Transverse colon (tissue), 4 donors: ENCODE measurements around the gene MACROD1. TPM values are rescaled to one million over a fixed set of nuclear protein-coding genes. Genes with fewer than 3 reads are reported as not detected.

Experiments
- DNase-seq: peaks from one replicate; pipeline ENCODE4 v3.0.0-alpha.2; 2019
- H3K27ac ChIP-seq, 4 donors: fragments of 200-600 bp; sonication (generic); 2 replicates each; pipeline ENCODE4 v1.5.1; 2016 to 2018; ENCODE audit warnings: inconsistent platforms in 4 of 4
- H3K27me3 ChIP-seq: fragments of 200-600 bp; sonication (generic); 2 replicates; pipeline ENCODE4 v1.5.1; 2017; ENCODE audit warnings: inconsistent platforms
- H3K36me3 ChIP-seq, 4 donors: fragments of 200-600 bp; sonication (generic); 2 replicates each; pipeline ENCODE4 v1.5.1; 2017 to 2019; ENCODE audit warnings: inconsistent platforms in 4 of 4
- H3K4me1 ChIP-seq, 4 donors: fragments of 200-600 bp; sonication (generic); 2 replicates each; pipeline ENCODE4 v1.5.1; 2017 to 2020; ENCODE audit warnings: inconsistent platforms in 4 of 4
- H3K4me3 ChIP-seq, 4 donors: fragments of 200-600 bp; sonication (generic); 1 replicate in 1 of 4; 2 replicates in 3 of 4; pipeline versions ENCODE4 v1.5.1 to v1.6.1; 2017 to 2019; ENCODE audit warnings: inconsistent platforms in 4 of 4
- H3K9me3 ChIP-seq, 2 donors: fragments of 200-600 bp; sonication (generic); 2 replicates each; pipeline ENCODE4 v1.5.1; 2017 to 2019; ENCODE audit warnings: inconsistent platforms in 2 of 2
- CTCF ChIP-seq, 5 experiments: fragments of 200-600 bp in 3 of 5; fragments of 450-650 bp in 2 of 5; sonication (generic) in 3 of 5; IDR thresholded peaks; 1 replicate in 2 of 5; 2 replicates in 3 of 5; pipeline ENCODE4 v1.5.1; 2016 to 2017; ENCODE audit warnings: antibody characterized with exemption in 5 of 5, inconsistent platforms in 3 of 5, mild to moderate bottlenecking in 2 of 5, moderate library complexity in 1 of 5
- EP300 ChIP-seq: sonication (generic); formaldehyde crosslinking; IDR thresholded peaks from one replicate; pipeline ENCODE4 v1.6.1; 2017; ENCODE audit warnings: antibody characterized with exemption, low read depth
- POLR2A ChIP-seq: fragments of 450-650 bp; IDR thresholded peaks from one replicate; pipeline ENCODE4 v1.6.1; 2016; ENCODE audit warnings: antibody characterized with exemption, mild to moderate bottlenecking, moderate library complexity
- POLR2AphosphoS5 ChIP-seq, 3 donors: sonication (generic); formaldehyde crosslinking; IDR thresholded peaks; one replicate each; pipeline ENCODE4 v1.6.1; 2016; ENCODE audit warnings: antibody characterized with exemption in 3 of 3
- WGBS, 2 donors: methylation state at CpG; one replicate each; pipeline ENCODE4 v1.1.5; 2018; ENCODE audit warnings: low coverage in 1 of 2; 5-methylcytosine and 5-hydroxymethylcytosine counted together
- in situ Hi-C, 4 donors: fragments of 200-750 bp; cut with MboI; loops; one replicate each; pipeline versions ENCODE4 v1.15.0 to v1.15.1; 2017; ENCODE audit warnings: low sequenced_read_pairs in 3 of 4, low pct_ligation_motif_present in 1 of 4, low pct_unique_long_range_greater_than_20kb in 1 of 4
- intact Hi-C: fragments of 100-400 bp; cut with DNase I; formaldehyde crosslinking; loops from one replicate; pipeline ENCODE4 v1.15.1; 2023; ENCODE audit warnings: low total_unique reads
- total RNA-seq, 4 donors: library from RNA; depleted of rRNA; stranded (reverse); fragments of >200 nt; gene quantifications; one replicate each; pipeline ENCODE4 v1.1.0, GENCODE V29; 2016

MACROD1 gene
- total RNA-seq, 4 donors from 2014 or later: 42.9 to 50.7 (median 50.1) TPM

- Histone ChIP-seq H3K4me3 (no peak overlapping the region), H3K27ac (no peak overlapping the region), H3K27me3 (no peaks in the 10 kb centered on the region), H3K4me1 (peaks cover 6 to 45% (median 24%) of the 10 kb centered on the region in 4 donors), H3K9me3 (no peaks in the 10 kb centered on the region), H3K36me3 (no peaks in the 10 kb centered on the region)
- WGBS, 2 donors: 76% methylated on average over 28 of the region's 28 CpGs; no CpG with 5 or more reads in 1 of the 2 donors
- DNase-seq: no peak
- TF ChIP-seq CTCF (IDR thresholded peaks at IDR 0.05): no peak
- no peak for TF ChIP-seq EP300
- TF ChIP-seq POLR2AphosphoS5 (IDR thresholded peaks at IDR 0.05): no peak
- no peak for TF ChIP-seq POLR2A
- intact Hi-C loops: no loop called here
- in situ Hi-C loops: no loop called here
Observed at GRCh38 chr11:64089915-64090805, 75.8 kb downstream of the MACROD1 start.

- H3K36me3 ChIP-seq: no peaks in the 10 kb centered on the region
- intact Hi-C loops: no loop called here
- no peak for DNase-seq
- in situ Hi-C loops: no loop called here
- H3K27me3 ChIP-seq: no peaks in the 10 kb centered on the region
- no peak overlapping the region for H3K27ac ChIP-seq
- WGBS, 2 donors: 84% methylated on average over 7 of the region's 7 CpGs; no CpG with 5 or more reads in 1 of the 2 donors
- H3K4me1 ChIP-seq: peaks cover 6 to 41% (median 24%) of the 10 kb centered on the region in 4 donors
- TF ChIP-seq POLR2A (no peak), POLR2AphosphoS5 (IDR thresholded peaks at IDR 0.05) (no peak), CTCF (IDR thresholded peaks at IDR 0.05) (no peak), EP300 (no peak)
- H3K4me3 ChIP-seq: no peak overlapping the region
- H3K9me3 ChIP-seq: no peaks in the 10 kb centered on the region
Observed at GRCh38 chr11:64089493-64089892, 76.4 kb downstream of the MACROD1 start.

- Histone ChIP-seq H3K36me3 (no peaks in the 10 kb centered on the region), H3K4me3 (no peak overlapping the region), H3K9me3 (no peaks in the 10 kb centered on the region), H3K27ac (no peak overlapping the region), H3K4me1 (peaks cover 6 to 38% (median 21%) of the 10 kb centered on the region in 4 donors), H3K27me3 (no peaks in the 10 kb centered on the region)
- in situ Hi-C loops (no loop called here), intact Hi-C loops (no loop called here)
- no peak for TF ChIP-seq EP300
- TF ChIP-seq CTCF (IDR thresholded peaks at IDR 0.05): no peak
- no peak for TF ChIP-seq POLR2AphosphoS5 (IDR thresholded peaks at IDR 0.05)
- TF ChIP-seq POLR2A: no peak
- WGBS, 2 donors: 82% methylated on average over 13 of the region's 15 CpGs; no CpG with 5 or more reads in 1 of the 2 donors
- DNase-seq: peak; percentile 21
Observed at GRCh38 chr11:64089027-64089360, 76.9 kb downstream of the MACROD1 start.

GRCh38 chr11:64088162-64089026 lies 77.5 kb downstream of the MACROD1 start:
- DNase-seq: no peak
- Histone ChIP-seq H3K9me3 (no peaks in the 10 kb centered on the region), H3K36me3 (no peaks in the 10 kb centered on the region), H3K4me1 (peaks cover 6 to 38% (median 18%) of the 10 kb centered on the region in 4 donors), H3K27me3 (no peaks in the 10 kb centered on the region), H3K4me3 (no peak overlapping the region), H3K27ac (no peak overlapping the region)
- in situ Hi-C loops: no loop called here
- intact Hi-C loops: no loop called here
- TF ChIP-seq POLR2A: no peak
- no peak for TF ChIP-seq POLR2AphosphoS5 (IDR thresholded peaks at IDR 0.05)
- TF ChIP-seq CTCF (IDR thresholded peaks at IDR 0.05): peak in 2 of 5 experiments; percentile 17 to 18
- no peak for TF ChIP-seq EP300
- WGBS, 2 donors: 69% methylated on average over 26 of the region's 26 CpGs; no CpG with 5 or more reads in 1 of the 2 donors
